H1 (cell line): ENCODE results near the gene MYCBPAP. TPM values are rescaled to one million over a fixed set of nuclear protein-coding genes. Genes with fewer than 3 reads are reported as not detected.

Experiments used
- CTCF ChIA-PET: fragments of 300-600 bp; sonication (Branson Sonifier 250); formaldehyde crosslinking; loops from one replicate; lab custom pipeline; 2021; ENCODE audit not compliant: partially characterized antibody; lab: Charles Lee
- POLR2A ChIA-PET: fragments of 300-600 bp; sonication (Branson Sonifier 250); formaldehyde crosslinking; loops from one replicate; lab custom pipeline; 2021; ENCODE audit warnings: inconsistent platforms; ENCODE audit not compliant: partially characterized antibody; lab: Charles Lee
- DNase-seq, 2 experiments: peaks; one replicate each; pipeline versions ENCODE4 v3.0.0 to v3.0.0-alpha.2; 2010 to 2022; ENCODE audit warnings: low spot score in 2 of 2, low read depth in 1 of 2, mixed read lengths in 1 of 2
- FAIRE-seq: peaks from 2 replicates; lab custom pipeline; 2011; peaks lifted over from hg19 to GRCh38; lab: Jason Lieb, UNC
- H2AFZ ChIP-seq: 2 replicates; pipeline ENCODE4 v1.8.1; 2012; ENCODE audit warnings: low read length, inconsistent platforms
- H2AK5ac ChIP-seq: 2 replicates; pipeline ENCODE4 v1.6.1; 2013; ENCODE audit warnings: low read depth, low read length
- H2BK120ac ChIP-seq: replicated peaks from 2 replicates; pipeline ENCODE3; 2013; ENCODE audit warnings: low read depth, low read length, inconsistent platforms
- H2BK12ac ChIP-seq: 2 replicates; pipeline ENCODE4 v1.6.1; 2013; ENCODE audit warnings: low read depth, low read length
- H2BK15ac ChIP-seq: 2 replicates; pipeline ENCODE4 v1.6.1; 2013; ENCODE audit warnings: low read length
- H2BK20ac ChIP-seq: 2 replicates; pipeline ENCODE4 v1.6.1; 2013; ENCODE audit warnings: low read length
- H2BK5ac ChIP-seq: 2 replicates; pipeline ENCODE4 v1.6.1; 2013; ENCODE audit warnings: low read depth, low read length
- H3K14ac ChIP-seq: 2 replicates; pipeline ENCODE4 v1.6.1; 2013; ENCODE audit warnings: inconsistent platforms; ENCODE audit not compliant: insufficient read length
- H3K18ac ChIP-seq: 2 replicates; pipeline ENCODE4 v1.6.1; 2013; ENCODE audit warnings: low read length; ENCODE audit errors: extremely low read depth
- H3K23ac ChIP-seq: 2 replicates; pipeline ENCODE4 v1.6.1; 2013; ENCODE audit warnings: inconsistent platforms; ENCODE audit not compliant: insufficient read length
- H3K23me2 ChIP-seq: 2 replicates; pipeline ENCODE4 v1.6.1; 2013; ENCODE audit warnings: low read depth, low read length
- H3K27ac ChIP-seq: 2 replicates; pipeline ENCODE4 v1.6.1; 2011; ENCODE audit warnings: low read depth, low read length, inconsistent platforms
- H3K27me3 ChIP-seq, 4 experiments: replicated peaks in 1 of 4; 1 replicate in 1 of 4; 2 replicates in 3 of 4; pipeline versions ENCODE4 v1.6.1 to v1.8.1; 2011 to 2013; ENCODE audit warnings: low read length in 3 of 4, mild to moderate bottlenecking in 3 of 4, inconsistent platforms in 2 of 4, mixed read lengths in 2 of 4, moderate library complexity in 1 of 4; ENCODE audit not compliant: control insufficient read depth in 3 of 4, insufficient read depth in 3 of 4; ENCODE audit errors: extremely low read depth in 1 of 4
- H3K36me3 ChIP-seq, 4 experiments: 2 replicates each; pipeline versions ENCODE4 v1.6.1 to v1.8.1; 2011 to 2013; ENCODE audit warnings: mild to moderate bottlenecking in 4 of 4, low read length in 3 of 4, moderate library complexity in 2 of 4, control low read depth in 1 of 4, inconsistent platforms in 1 of 4; ENCODE audit not compliant: insufficient read depth in 4 of 4, control insufficient read depth in 2 of 4
- H3K4ac ChIP-seq: replicated peaks from 2 replicates; pipeline ENCODE3; 2013; ENCODE audit warnings: low read length, low read depth, mixed read lengths, inconsistent platforms; ENCODE audit not compliant: insufficient read length
- H3K4me1 ChIP-seq, 4 experiments: replicated peaks in 1 of 4; 1 replicate in 1 of 4; 2 replicates in 3 of 4; pipeline versions ENCODE4 v1.6.1 to v1.8.1; 2011 to 2013; ENCODE audit warnings: low read length in 3 of 4, inconsistent platforms in 2 of 4, mixed read lengths in 1 of 4; ENCODE audit not compliant: insufficient read depth in 4 of 4, control insufficient read depth in 3 of 4
- H3K4me2 ChIP-seq, 2 experiments: 2 replicates each; pipeline versions ENCODE4 v1.6.1 to v1.8.1; 2011 to 2013; ENCODE audit warnings: low read depth in 2 of 2, low read length in 2 of 2, control low read depth in 1 of 2, inconsistent platforms in 1 of 2, mild to moderate bottlenecking in 1 of 2; ENCODE audit not compliant: insufficient read depth in 1 of 2
- H3K4me3 ChIP-seq, 4 experiments: fragments of 200-600, 300-600 bp in 1 of 4; sonication (generic), shearing (Covaris generic), sonication (Bioruptor Twin) in 1 of 4; 2 replicates each; pipeline versions ENCODE4 v1.5.1 to v1.8.1; 2011 to 2016; ENCODE audit warnings: low read length in 4 of 4, low read depth in 3 of 4, control low read depth in 2 of 4, inconsistent platforms in 2 of 4, mild to moderate bottlenecking in 2 of 4, mixed read lengths in 1 of 4, moderate library complexity in 1 of 4; ENCODE audit not compliant: insufficient read depth in 2 of 4; ENCODE audit errors: extremely low read depth in 1 of 4
- H3K56ac ChIP-seq: replicated peaks from 2 replicates; pipeline ENCODE3; 2013; ENCODE audit warnings: low read depth, mild to moderate bottlenecking, mixed read lengths, low read length, inconsistent platforms; ENCODE audit not compliant: insufficient read length
- H3K79me1 ChIP-seq: 2 replicates; pipeline ENCODE4 v1.6.1; 2013; ENCODE audit warnings: low read depth, low read length, control low read depth
- H3K79me2 ChIP-seq, 2 experiments: 2 replicates each; pipeline versions ENCODE4 v1.6.1 to v1.8.1; 2012 to 2013; ENCODE audit warnings: low read length in 2 of 2, mild to moderate bottlenecking in 2 of 2, inconsistent platforms in 1 of 2; ENCODE audit not compliant: insufficient read depth in 2 of 2, control insufficient read depth in 1 of 2
- H3K9ac ChIP-seq, 4 experiments: replicated peaks in 1 of 4; 1 replicate in 1 of 4; 2 replicates in 3 of 4; pipeline versions ENCODE4 v1.6.1 to v1.8.1; 2011 to 2013; ENCODE audit warnings: low read depth in 3 of 4, low read length in 3 of 4, control low read depth in 2 of 4, mild to moderate bottlenecking in 2 of 4, moderate library complexity in 2 of 4, inconsistent platforms in 1 of 4; ENCODE audit errors: extremely low read depth in 1 of 4
- H3K9me3 ChIP-seq, 2 experiments: 2 replicates each; pipeline versions ENCODE4 v1.6.1 to v1.8.1; 2012 to 2013; ENCODE audit warnings: mild to moderate bottlenecking in 2 of 2, moderate library complexity in 2 of 2, control low read depth in 1 of 2, inconsistent platforms in 1 of 2, low read depth in 1 of 2, low read length in 1 of 2, mixed read lengths in 1 of 2; ENCODE audit not compliant: insufficient read depth in 2 of 2
- H4K20me1 ChIP-seq, 2 experiments: replicated peaks in 1 of 2; 2 replicates each; pipeline versions ENCODE3 to v1.8.1; 2011 to 2013; ENCODE audit warnings: inconsistent platforms in 2 of 2, low read length in 2 of 2, mild to moderate bottlenecking in 1 of 2; ENCODE audit not compliant: insufficient read depth in 2 of 2, control insufficient read depth in 1 of 2
- H4K5ac ChIP-seq: 2 replicates; pipeline ENCODE4 v1.6.1; 2013; ENCODE audit warnings: low read length, low read depth, mixed read lengths, inconsistent platforms; ENCODE audit not compliant: insufficient read length
- H4K8ac ChIP-seq: 2 replicates; pipeline ENCODE4 v1.8.0; 2013; ENCODE audit warnings: mild to moderate bottlenecking, moderate library complexity, low read length, inconsistent platforms; ENCODE audit not compliant: insufficient read depth; ENCODE audit errors: extremely low read depth
- H4K91ac ChIP-seq: replicated peaks from 2 replicates; pipeline ENCODE3; 2013; ENCODE audit warnings: low read length, mixed read lengths, inconsistent platforms; ENCODE audit not compliant: insufficient read length
- ASH2L ChIP-seq: fragments of 200-600, 300-600 bp; sonication (generic); IDR thresholded peaks from one replicate; pipeline ENCODE4 v1.7.1; 2017; ENCODE audit warnings: low read length
- JUN ChIP-seq: IDR thresholded peaks from 2 replicates; pipeline ENCODE4 v1.6.1; 2011; ENCODE audit warnings: low read depth, mild to moderate bottlenecking, improper control_type of control experiment, low read length
- RBBP5 ChIP-seq: IDR thresholded peaks from 2 replicates; pipeline ENCODE4 v1.7.1; 2012; ENCODE audit warnings: low read depth, mild to moderate bottlenecking, inconsistent platforms, low read length, moderate library complexity, borderline replicate concordance
- SP1 ChIP-seq: IDR thresholded peaks from 2 replicates; pipeline ENCODE4 v1.6.1; 2011; ENCODE audit warnings: low read depth, low read length
- SUZ12 ChIP-seq: fragments of 200-600 bp; sonication (generic); IDR thresholded peaks from 2 replicates; pipeline ENCODE4 v1.6.1; 2012; ENCODE audit warnings: mild to moderate bottlenecking, inconsistent platforms, low read length, moderate library complexity, mixed read lengths
- WGBS, 2 experiments: shearing (Covaris generic) in 1 of 2; methylation state at CpG; one replicate each; pipeline versions ENCODE4 v1.1.6 to v1.1.7; 2013 to 2015; ENCODE audit warnings: low lambda C conversion rate in 2 of 2, mixed read lengths in 2 of 2, inconsistent platforms in 1 of 2, low coverage in 1 of 2, missing lambda C conversion rate in 1 of 2; ENCODE audit not compliant: insufficient replicate concordance in 2 of 2, insufficient coverage in 1 of 2, insufficient read length in 1 of 2; ENCODE audit errors: extremely low coverage in 1 of 2, missing lambda C conversion rate in 1 of 2; 5-methylcytosine and 5-hydroxymethylcytosine counted together
- polyA plus RNA-seq, 7 experiments: library from polyadenylated mRNA; depleted of rRNA in 3 of 7; stranded (reverse) in 5 of 7; unstranded in 2 of 7; fragments of >200 nt in 5 of 7; fragments of 200-250 nt in 2 of 7; gene quantifications; 1 replicate in 5 of 7; 2 replicates in 1 of 7; 4 replicates in 1 of 7; pipeline versions ENCODE4 v1.2.1 to v1.2.3, GENCODE V29; 2011 to 2013; ENCODE audit warnings: missing spikeins in 2 of 7, mixed read lengths in 2 of 7
- total RNA-seq: library from RNA; stranded (reverse); fragmentation: NEBNext Ultra II Directional; extraction: Animal tissue kit (Norgen Biotek cat#: 25700); gene quantifications from 2 replicates; pipeline ENCODE4 v1.2.1, GENCODE V29; 2021
- TF ChIP-seq, protein P1 (sequence below): IDR thresholded peaks from 2 replicates; pipeline ENCODE4 v1.6.1; 2012; ENCODE audit warnings: inconsistent platforms

The MYCBPAP gene
- total and polyA plus RNA-seq, 2 of the 8 experiments (the other 6 are each of a cell fraction or from before 2014, with no cell fraction given): 0.89 to 3.3 TPM

DNA sequence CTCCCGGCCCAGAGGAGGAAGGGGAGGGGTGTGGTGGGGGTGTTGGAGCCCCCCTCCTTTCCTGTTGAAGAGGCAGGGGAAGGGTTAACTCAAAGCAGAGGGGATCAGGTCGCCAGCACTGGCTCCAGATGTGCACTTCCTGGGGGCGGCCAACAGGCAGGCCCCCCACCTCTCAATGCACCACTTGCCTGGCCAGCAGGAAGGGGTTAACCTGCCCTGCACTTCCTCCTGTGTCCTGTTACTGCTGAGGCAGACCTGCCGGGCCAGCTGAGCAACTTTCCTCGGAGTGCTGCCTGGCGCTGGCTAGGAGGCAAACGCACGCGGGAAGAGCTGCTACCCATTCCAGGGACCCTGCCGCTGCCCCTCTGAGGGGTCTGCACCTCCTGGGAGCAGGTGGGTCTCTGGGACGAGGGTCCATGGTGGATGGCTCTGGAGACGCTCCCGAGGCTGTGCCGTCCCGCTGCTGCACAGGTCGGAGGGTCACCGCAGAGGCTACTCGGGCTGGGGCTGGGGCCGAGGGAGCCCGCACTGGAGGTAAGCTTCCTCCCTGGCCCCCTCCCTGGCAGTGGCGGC lies 24.3 kb downstream of the MYCBPAP start, which contains the start of gene EPN3:
Gene EPN3, plus strand, starts transcription at position 284 of the 573 bp plus-strand sequence. CDS start 3,822 bp downstream, outside the sequence.
- Histone ChIP-seq H2AFZ (peak within 1 kb of the TSS; percentile 80; the same call in 1 of the 2 replicates), H3K4ac (no peak within 1 kb of the TSS), H3K79me2 (0 out of 4 replicates have a peak, but pooled peaks cover 0 to 2% of the 10 kb centered on the region in 2 experiments), H4K8ac (peak within 1 kb of the TSS; percentile 28), H3K23me2 (peaks cover 17% of the 10 kb centered on the region), H2BK12ac (peak within 1 kb of the TSS; percentile 63; the same call in 1 of the 2 replicates), H3K27ac (no peak within 1 kb of the TSS), H3K9me3 (no peaks in the 10 kb centered on the region), H3K79me1 (no peaks in the 10 kb centered on the region; the same call in 1 of the 2 replicates), H3K27me3 (peaks cover 0 to 21% (median 10%) of the 10 kb centered on the region in 4 experiments; a peak in 4 of 7 replicates), H2AK5ac (no peak within 1 kb of the TSS), H3K9ac (no peak within 1 kb of the TSS; a peak in 2 of 7 replicates), H2BK5ac (peak within 1 kb of the TSS; percentile 53; the same call in 1 of the 2 replicates), H3K18ac (peak within 1 kb of the TSS; percentile 88), H3K4me3 (peak within 1 kb of the TSS; percentile 36 to 77 (median 74)), H4K5ac (peak within 1 kb of the TSS; percentile 55), H3K36me3 (peaks cover 0 to 3% (median 0%) of the 10 kb centered on the region in 4 experiments; a peak in 1 of 8 replicates), H3K4me2 (peak within 1 kb of the TSS; percentile 96 to 99), H3K14ac (no peak within 1 kb of the TSS), H4K91ac (peak within 1 kb of the TSS; percentile 88), H2BK120ac (no peak within 1 kb of the TSS), H2BK15ac (peak within 1 kb of the TSS; percentile 83; the same call in 1 of the 2 replicates), H3K23ac (no peak within 1 kb of the TSS), H2BK20ac (peak within 1 kb of the TSS; percentile 17; the same call in 1 of the 2 replicates), H3K4me1 (peaks cover 5 to 29% (median 20%) of the 10 kb centered on the region in 4 experiments), H4K20me1 (no peaks in the 10 kb centered on the region), H3K56ac (no peak within 1 kb of the TSS)
- 1% methylated on average over 16 of the region's 21 CpGs; no CpG with 5 or more reads in 1 of the 2 experiments for WGBS, 2 experiments
- FAIRE-seq (no peak), DNase-seq (peak in 1 of 2 experiments; percentile 78)
- ChIA-PET CTCF (interaction anchor here (0.9 to 5.2 kb wide), 20 partner anchors 8 to 98 kb away, joined by 3 to 36 read pairs (median 6); no protein-coding TSS in a partner anchor), POLR2A (interaction anchor here (0.7 to 4.3 kb wide), 9 partner anchors 9 to 61 kb away, joined by 3 to 13 read pairs (median 4); no protein-coding TSS in a partner anchor)
- TF ChIP-seq RBBP5 (peak; percentile 63), SP1 (peak; percentile 54; the same call in 1 of the 2 replicates), JUN (no peak), SUZ12 (peak; percentile 22; the same call in 1 of the 2 replicates), ASH2L (peak; percentile 75)
- TF ChIP-seq, protein P1, sequence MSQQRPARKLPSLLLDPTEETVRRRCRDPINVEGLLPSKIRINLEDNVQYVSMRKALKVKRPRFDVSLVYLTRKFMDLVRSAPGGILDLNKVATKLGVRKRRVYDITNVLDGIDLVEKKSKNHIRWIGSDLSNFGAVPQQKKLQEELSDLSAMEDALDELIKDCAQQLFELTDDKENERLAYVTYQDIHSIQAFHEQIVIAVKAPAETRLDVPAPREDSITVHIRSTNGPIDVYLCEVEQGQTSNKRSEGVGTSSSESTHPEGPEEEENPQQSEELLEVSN: peak; percentile 54
